Fibroblast of villous mesenchyme (primary cell): ENCODE results near the gene SORL1. TPM values are rescaled to one million over a fixed set of nuclear protein-coding genes. Genes with fewer than 3 reads are reported as not detected.

Experiments
- DNase-seq: peaks from one replicate; pipeline ENCODE4 v3.0.0-alpha.2; 2010; ENCODE audit warnings: low read depth
- H3K4me3 ChIP-seq: 2 replicates; pipeline ENCODE4 v1.5.1; 2011; ENCODE audit warnings: low read depth, mild to moderate bottlenecking, low read length
- CTCF ChIP-seq: IDR thresholded peaks from 2 replicates; pipeline ENCODE4 v1.5.1; 2012; ENCODE audit warnings: low read depth, mild to moderate bottlenecking, low read length; ENCODE audit not compliant: insufficient read depth
- total RNA-seq: library from RNA; depleted of rRNA; stranded (reverse); fragments of >200 nt; gene quantifications from 2 replicates; pipeline ENCODE4 v1.2.3, GENCODE V29; 2012

Gene SORL1
- total RNA-seq, 1 donor = 0.43 TPM

- TF ChIP-seq CTCF = no peak
Observed at GRCh38 chr11:121451178-121451985, 732 bp upstream of the SORL1 start.

GRCh38 chr11:121452609-121453150, 566 bp downstream of the SORL1 start, which contains the start of gene SORL1-AS1:
TSS of gene SORL1-AS1 (minus strand) at chr11:121452967.
- peak within 1 kb of the TSS; percentile 57 for H3K4me3 ChIP-seq
- DNase-seq = no peak
- no peak for TF ChIP-seq CTCF

More at GRCh38 chr11:121451178-121451985, 732 bp upstream of the SORL1 start:
- DNase-seq = no peak
- H3K4me3 ChIP-seq = peak overlapping the region; percentile 57

- DNase-seq = no peak
- TF ChIP-seq CTCF = no peak
- no peak overlapping the region for H3K4me3 ChIP-seq
Observed at GRCh38 chr11:121453589-121454299, 1.6 kb downstream of the SORL1 start.

- no peak overlapping the region for H3K4me3 ChIP-seq
- DNase-seq = no peak
- no peak for TF ChIP-seq CTCF
Observed at GRCh38 chr11:121455115-121455514, 3.0 kb downstream of the SORL1 start.

GRCh38 chr11:121456151-121456550, 4.0 kb downstream of the SORL1 start:
- no peak overlapping the region for H3K4me3 ChIP-seq
- TF ChIP-seq CTCF = no peak
- no peak for DNase-seq

GRCh38 chr11:121456816-121457431, 4.8 kb downstream of the SORL1 start:
- TF ChIP-seq CTCF = no peak
- no peak overlapping the region for H3K4me3 ChIP-seq
- no peak for DNase-seq
